ENCODE results near the gene FUOM. TPM values are rescaled to one million over a fixed set of nuclear protein-coding genes. Genes with fewer than 3 reads are reported as not detected.

FUOM gene
- polyA plus RNA-seq, 1 donor from 2014 or later: not detected

DNA sequence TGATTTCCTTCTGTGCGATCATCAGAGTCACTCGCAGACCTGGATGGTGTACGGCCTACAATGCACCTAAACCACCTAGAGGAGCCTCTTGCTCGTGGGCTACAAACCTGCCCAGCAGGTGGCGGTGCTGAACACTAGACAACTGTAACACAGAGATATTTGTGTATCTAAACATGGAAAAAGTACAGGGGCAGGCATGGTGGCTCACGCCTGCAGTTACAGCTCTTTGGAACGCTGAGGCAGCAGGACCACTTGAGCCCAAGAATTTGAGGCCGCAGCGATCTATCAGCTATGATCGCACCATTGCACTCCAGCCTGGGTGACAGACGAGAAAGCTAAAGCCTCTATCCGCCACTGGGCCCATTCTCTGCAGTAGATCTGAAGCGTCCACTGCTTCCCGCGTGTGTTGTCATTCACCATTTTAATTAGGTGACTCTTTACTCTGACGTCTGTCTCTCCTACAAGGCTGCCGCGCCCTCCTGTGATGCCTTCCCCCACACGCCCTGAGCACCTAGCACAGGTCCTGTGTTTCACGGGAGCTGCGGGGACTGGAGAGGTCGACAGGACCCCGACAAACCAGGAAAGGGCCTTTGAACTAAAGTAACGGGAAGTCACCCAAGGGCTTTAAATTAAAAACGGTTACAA lies 49.9 kb downstream of the FUOM start:
- Histone ChIP-seq H3K27ac (ENCODE audit: low read length) (peak overlapping the region; percentile 78), H3K27me3 (ENCODE audit: insufficient read depth, low read depth, low read length) (no peaks in the 10 kb centered on the region), H3K9me2 (ENCODE audit: insufficient read depth, low read length) (no peaks in the 10 kb centered on the region), H4K20me1 (ENCODE audit: insufficient read depth) (no peaks in the 10 kb centered on the region), H3K4me3 (ENCODE audit: low read length) (peak overlapping the region; percentile 85), H3K36me3 (ENCODE audit: insufficient read depth, low read length) (no peaks in the 10 kb centered on the region), H3F3A (ENCODE audit: insufficient read depth, low read length, poor library complexity, severe bottlenecking) (no peaks in the 10 kb centered on the region), H2AFZ (ENCODE audit: low read depth, low read length) (peak overlapping the region; percentile 27), H3K9me3 (ENCODE audit: low read length) (no peaks in the 10 kb centered on the region), H3K79me2 (replicated peaks; ENCODE audit: insufficient read depth, low read length) (peaks cover 25% of the 10 kb centered on the region), H3K9ac (ENCODE audit: low read length) (peak overlapping the region; percentile 82), H3K4me2 (ENCODE audit: low read length) (peak overlapping the region; percentile 95)
- TF ChIP-seq, protein P1, sequence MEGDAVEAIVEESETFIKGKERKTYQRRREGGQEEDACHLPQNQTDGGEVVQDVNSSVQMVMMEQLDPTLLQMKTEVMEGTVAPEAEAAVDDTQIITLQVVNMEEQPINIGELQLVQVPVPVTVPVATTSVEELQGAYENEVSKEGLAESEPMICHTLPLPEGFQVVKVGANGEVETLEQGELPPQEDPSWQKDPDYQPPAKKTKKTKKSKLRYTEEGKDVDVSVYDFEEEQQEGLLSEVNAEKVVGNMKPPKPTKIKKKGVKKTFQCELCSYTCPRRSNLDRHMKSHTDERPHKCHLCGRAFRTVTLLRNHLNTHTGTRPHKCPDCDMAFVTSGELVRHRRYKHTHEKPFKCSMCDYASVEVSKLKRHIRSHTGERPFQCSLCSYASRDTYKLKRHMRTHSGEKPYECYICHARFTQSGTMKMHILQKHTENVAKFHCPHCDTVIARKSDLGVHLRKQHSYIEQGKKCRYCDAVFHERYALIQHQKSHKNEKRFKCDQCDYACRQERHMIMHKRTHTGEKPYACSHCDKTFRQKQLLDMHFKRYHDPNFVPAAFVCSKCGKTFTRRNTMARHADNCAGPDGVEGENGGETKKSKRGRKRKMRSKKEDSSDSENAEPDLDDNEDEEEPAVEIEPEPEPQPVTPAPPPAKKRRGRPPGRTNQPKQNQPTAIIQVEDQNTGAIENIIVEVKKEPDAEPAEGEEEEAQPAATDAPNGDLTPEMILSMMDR (IDR thresholded peaks at IDR 0.05; ENCODE audit: poor library complexity, severe bottlenecking): peak; percentile 83
- TF ChIP-seq MXI1 (conservative IDR thresholded peaks at IDR 0.05; ENCODE audit: poor library complexity, severe bottlenecking) (peak; percentile 85), SMC3 (conservative IDR thresholded peaks at IDR 0.05; ENCODE audit: poor library complexity) (peak; percentile 75), EP300 (conservative IDR thresholded peaks at IDR 0.05; ENCODE audit: poor library complexity, severe bottlenecking) (peak; percentile 16), RAD21 (conservative IDR thresholded peaks at IDR 0.05) (peak; percentile 66), TAF1 (IDR thresholded peaks at IDR 0.05; ENCODE audit: low read depth) (no peak)
- TF ChIP-seq, protein P2, sequence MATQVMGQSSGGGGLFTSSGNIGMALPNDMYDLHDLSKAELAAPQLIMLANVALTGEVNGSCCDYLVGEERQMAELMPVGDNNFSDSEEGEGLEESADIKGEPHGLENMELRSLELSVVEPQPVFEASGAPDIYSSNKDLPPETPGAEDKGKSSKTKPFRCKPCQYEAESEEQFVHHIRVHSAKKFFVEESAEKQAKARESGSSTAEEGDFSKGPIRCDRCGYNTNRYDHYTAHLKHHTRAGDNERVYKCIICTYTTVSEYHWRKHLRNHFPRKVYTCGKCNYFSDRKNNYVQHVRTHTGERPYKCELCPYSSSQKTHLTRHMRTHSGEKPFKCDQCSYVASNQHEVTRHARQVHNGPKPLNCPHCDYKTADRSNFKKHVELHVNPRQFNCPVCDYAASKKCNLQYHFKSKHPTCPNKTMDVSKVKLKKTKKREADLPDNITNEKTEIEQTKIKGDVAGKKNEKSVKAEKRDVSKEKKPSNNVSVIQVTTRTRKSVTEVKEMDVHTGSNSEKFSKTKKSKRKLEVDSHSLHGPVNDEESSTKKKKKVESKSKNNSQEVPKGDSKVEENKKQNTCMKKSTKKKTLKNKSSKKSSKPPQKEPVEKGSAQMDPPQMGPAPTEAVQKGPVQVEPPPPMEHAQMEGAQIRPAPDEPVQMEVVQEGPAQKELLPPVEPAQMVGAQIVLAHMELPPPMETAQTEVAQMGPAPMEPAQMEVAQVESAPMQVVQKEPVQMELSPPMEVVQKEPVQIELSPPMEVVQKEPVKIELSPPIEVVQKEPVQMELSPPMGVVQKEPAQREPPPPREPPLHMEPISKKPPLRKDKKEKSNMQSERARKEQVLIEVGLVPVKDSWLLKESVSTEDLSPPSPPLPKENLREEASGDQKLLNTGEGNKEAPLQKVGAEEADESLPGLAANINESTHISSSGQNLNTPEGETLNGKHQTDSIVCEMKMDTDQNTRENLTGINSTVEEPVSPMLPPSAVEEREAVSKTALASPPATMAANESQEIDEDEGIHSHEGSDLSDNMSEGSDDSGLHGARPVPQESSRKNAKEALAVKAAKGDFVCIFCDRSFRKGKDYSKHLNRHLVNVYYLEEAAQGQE (IDR thresholded peaks at IDR 0.05; ENCODE audit: borderline replicate concordance): no peak

DNA sequence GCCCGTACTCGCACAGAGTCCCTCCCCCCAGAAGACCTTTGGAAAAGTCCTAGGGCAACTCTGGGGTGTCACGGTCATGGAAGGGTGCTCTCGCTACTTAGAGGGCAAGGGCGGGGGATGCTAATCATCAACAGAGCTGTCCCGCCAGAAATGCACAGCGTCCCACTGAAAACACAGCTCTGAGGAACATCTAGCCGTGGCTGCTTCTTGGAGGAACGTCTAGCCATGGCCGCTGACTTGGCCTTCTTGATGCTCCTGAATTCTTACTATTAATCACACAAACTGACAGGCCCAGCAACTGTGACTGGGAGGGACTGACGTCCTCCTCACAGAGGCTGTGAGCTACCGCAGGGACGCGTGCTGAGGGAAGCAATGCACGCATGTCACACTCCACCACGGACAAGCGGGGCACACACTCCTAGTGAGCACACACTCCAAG lies 50.9 kb downstream of the FUOM start:
- Histone ChIP-seq H3K4me2 (ENCODE audit: low read length) (no peak overlapping the region), H3K36me3 (ENCODE audit: insufficient read depth, low read length) (no peaks in the 10 kb centered on the region), H3K27me3 (ENCODE audit: insufficient read depth, low read depth, low read length) (no peaks in the 10 kb centered on the region), H4K20me1 (ENCODE audit: insufficient read depth) (no peaks in the 10 kb centered on the region), H3K4me3 (ENCODE audit: low read length) (peak overlapping the region; percentile 85), H3K9me2 (ENCODE audit: insufficient read depth, low read length) (no peaks in the 10 kb centered on the region), H3K9me3 (ENCODE audit: low read length) (no peaks in the 10 kb centered on the region), H3K79me2 (replicated peaks; ENCODE audit: insufficient read depth, low read length) (peaks cover 25% of the 10 kb centered on the region), H2AFZ (ENCODE audit: low read depth, low read length) (no peak overlapping the region), H3F3A (ENCODE audit: insufficient read depth, low read length, poor library complexity, severe bottlenecking) (no peaks in the 10 kb centered on the region), H3K9ac (ENCODE audit: low read length) (peak overlapping the region; percentile 82), H3K27ac (ENCODE audit: low read length) (no peak overlapping the region)
- TF ChIP-seq, protein P1 (IDR thresholded peaks at IDR 0.05; ENCODE audit: poor library complexity, severe bottlenecking): no peak
- TF ChIP-seq MXI1 (conservative IDR thresholded peaks at IDR 0.05; ENCODE audit: poor library complexity, severe bottlenecking) (no peak), EP300 (conservative IDR thresholded peaks at IDR 0.05; ENCODE audit: poor library complexity, severe bottlenecking) (no peak), TAF1 (IDR thresholded peaks at IDR 0.05; ENCODE audit: low read depth) (no peak), EZH2 (IDR thresholded peaks at IDR 0.05; ENCODE audit: borderline replicate concordance, insufficient read depth, low read length, poor library complexity, severe bottlenecking) (no peak), SMC3 (conservative IDR thresholded peaks at IDR 0.05; ENCODE audit: poor library complexity) (no peak), RAD21 (conservative IDR thresholded peaks at IDR 0.05) (no peak), POLR2AphosphoS5 (IDR thresholded peaks at IDR 0.05) (no peak)
- TF ChIP-seq, protein P2 (IDR thresholded peaks at IDR 0.05; ENCODE audit: borderline replicate concordance): no peak

Measured in neural cell (in vitro differentiated cells).